Endothelial cell of umbilical vein (primary cell): Measurements from ENCODE around the gene ZFHX2.
"Not testable (repeated sequence)": the region's sequence is repeated elsewhere in the genome, so short reads cannot be mapped to it uniquely, and the experiment has no call there.

Source experiments
- CTCF ChIP-seq, 2 donors: IDR thresholded peaks; 1 replicate in 1 of 2; 2 replicates in 1 of 2; pipeline ENCODE4 v1.5.1; 2011; ENCODE audit warnings: low read length in 2 of 2, mild to moderate bottlenecking in 2 of 2, moderate library complexity in 2 of 2, control low read depth in 1 of 2, inconsistent platforms in 1 of 2, low read depth in 1 of 2; ENCODE audit not compliant: insufficient read depth in 1 of 2; ENCODE audit errors: extremely low read depth in 1 of 2
- EZH2 ChIP-seq: IDR thresholded peaks from 2 replicates; pipeline ENCODE4 v1.6.1; 2012; ENCODE audit warnings: borderline replicate concordance, low read depth, mild to moderate bottlenecking, moderate library complexity, low read length, inconsistent platforms; ENCODE audit not compliant: severe bottlenecking
- GATA2 ChIP-seq: IDR thresholded peaks from 2 replicates; pipeline ENCODE4 v1.7.0; 2011; ENCODE audit warnings: low read depth, mild to moderate bottlenecking, moderate library complexity, mixed read lengths, low read length; ENCODE audit not compliant: insufficient read length, insufficient read depth
- JUN ChIP-seq: IDR thresholded peaks from 2 replicates; pipeline ENCODE4 v1.6.1; 2011; ENCODE audit warnings: borderline replicate concordance, low read depth; ENCODE audit not compliant: insufficient read length, insufficient read depth
- MAX ChIP-seq: IDR thresholded peaks from 2 replicates; pipeline ENCODE4 v1.6.1; 2011; ENCODE audit not compliant: insufficient read depth, insufficient read length
- POLR2A ChIP-seq: IDR thresholded peaks from 2 replicates; pipeline ENCODE4 v1.6.1; 2012; ENCODE audit warnings: low read depth, mild to moderate bottlenecking, control low read depth, low read length
- POLR2AphosphoS5 ChIP-seq: IDR thresholded peaks from 2 replicates; pipeline ENCODE4 v1.6.1; 2012; ENCODE audit warnings: low read depth, mild to moderate bottlenecking, control low read depth, low read length, moderate library complexity; ENCODE audit not compliant: insufficient read depth

GRCh38 chr14:23583761-23584526 is 32.4 kb upstream of the ZFHX2 start:
- not testable (repeated sequence) for TF ChIP-seq CTCF (IDR thresholded peaks at IDR 0.05; ENCODE audit: extremely low read depth in 1 of 2, insufficient read depth in 1 of 2, low read depth in 1 of 2, low read length in 2 of 2); EZH2; JUN; POLR2A; MAX; POLR2AphosphoS5; GATA2
